Superior temporal gyrus (tissue), 1 donor: Measurements from ENCODE around the gene WWP2.
"Not testable (repeated sequence)": the region's sequence is repeated elsewhere in the genome, so short reads cannot be mapped to it uniquely, and the experiment has no call there.

Source experiments
- DNase-seq: peaks from one replicate; pipeline ENCODE4 v3.0.0-alpha.2; 2016; ENCODE audit errors: extremely low spot score

WWP2 gene

GRCh38 chr16:69942627-69943170 is 180.6 kb downstream of the WWP2 start:
- DNase-seq, result no peak

- DNase-seq, result not testable (repeated sequence)
These were observed 181.3 kb downstream of the WWP2 start for GRCh38 chr16:69943241-69944036.

GRCh38 chr16:69950411-69950810 is 188.3 kb downstream of the WWP2 start:
- not testable (repeated sequence) for DNase-seq

GRCh38 chr16:69951017-69951671 is 189.0 kb downstream of the WWP2 start, which contains the start of gene CLEC18A:
CLEC18A (plus strand) TSS chr16:69951334; CDS start chr16:69951367, 33 bp downstream.
- not testable (repeated sequence) for DNase-seq

GRCh38 chr16:69951672-69952031 is 189.5 kb downstream of the WWP2 start:
- DNase-seq, result not testable (repeated sequence)

DNA sequence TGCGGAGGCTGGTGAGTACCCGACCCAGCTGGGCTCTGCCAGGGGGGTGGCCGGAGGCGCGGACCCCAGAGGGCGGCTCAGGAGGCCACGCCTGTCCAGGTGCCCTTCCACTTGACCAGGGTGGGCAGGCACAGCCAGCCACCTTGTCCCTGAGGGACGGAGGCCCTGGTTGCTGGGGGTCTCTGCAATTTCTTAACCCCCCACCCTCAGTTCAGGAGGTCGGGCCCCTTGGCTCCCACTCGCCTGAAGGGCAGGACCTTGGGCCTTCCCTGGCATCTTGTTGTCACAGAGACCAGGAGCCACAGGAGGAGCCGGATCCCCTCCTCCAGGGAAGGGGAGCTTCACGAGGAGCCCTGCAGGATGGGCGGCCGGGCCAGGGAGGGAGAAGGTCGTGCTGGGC is 190.0 kb downstream of the WWP2 start:
- DNase-seq, result not testable (repeated sequence)

DNA sequence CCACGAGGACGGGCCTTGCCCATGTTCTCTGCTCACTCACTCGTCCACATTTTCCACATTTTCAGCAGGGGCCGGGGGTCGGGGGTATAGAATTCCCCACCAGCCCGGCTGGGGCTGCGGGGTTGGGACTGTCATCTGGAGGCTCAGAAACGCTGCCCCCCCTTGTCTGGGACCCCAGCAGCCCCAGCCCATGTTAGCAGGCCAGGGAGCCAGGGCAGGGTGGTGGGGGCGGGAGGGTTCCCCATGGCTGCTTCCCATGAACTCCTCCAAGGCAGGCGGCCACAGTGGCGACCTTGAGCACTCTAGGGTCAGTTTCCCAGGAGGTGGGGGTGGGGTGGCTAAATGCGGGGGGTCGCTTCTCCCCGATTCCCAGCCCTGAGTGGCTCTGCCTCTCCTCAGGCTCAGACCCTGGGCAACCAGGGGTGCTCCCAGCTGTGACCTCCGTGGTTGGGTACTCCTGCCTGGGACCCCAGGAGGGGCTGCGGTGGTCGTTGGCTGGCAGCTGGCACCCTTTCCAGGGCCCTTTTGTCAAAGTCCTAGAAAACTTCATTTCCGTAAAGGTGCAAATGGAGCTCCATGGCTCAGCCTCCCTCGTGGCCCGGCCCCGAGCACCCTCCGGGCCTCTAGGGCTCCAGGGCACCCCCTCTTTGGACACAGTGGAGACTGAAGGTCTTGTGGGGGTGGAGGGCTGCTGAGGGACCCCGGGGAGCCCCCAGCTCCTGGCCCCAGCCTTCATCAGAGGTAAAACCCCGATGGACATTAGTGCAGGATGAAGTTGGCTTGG is 190.6 kb downstream of the WWP2 start:
- not testable (repeated sequence) for DNase-seq

DNA sequence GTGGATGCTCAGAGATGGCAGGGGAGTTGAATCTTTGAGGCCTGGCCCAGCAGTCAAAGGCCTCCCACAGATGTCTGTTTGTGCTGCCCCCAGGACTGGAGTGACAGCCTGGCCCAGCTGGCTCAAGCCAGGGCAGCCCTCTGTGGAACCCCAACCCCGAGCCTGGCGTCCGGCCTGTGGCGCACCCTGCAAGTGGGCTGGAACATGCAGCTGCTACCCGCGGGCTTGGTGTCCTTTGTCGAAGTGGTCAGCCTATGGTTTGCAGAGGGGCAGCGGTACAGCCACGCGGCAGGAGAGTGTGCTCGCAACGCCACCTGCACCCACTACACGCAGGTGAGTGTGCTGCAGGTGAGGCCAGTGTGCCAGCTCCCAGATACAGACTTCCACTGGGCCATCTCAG is 192.1 kb downstream of the WWP2 start:
- DNase-seq, result not testable (repeated sequence)

DNA sequence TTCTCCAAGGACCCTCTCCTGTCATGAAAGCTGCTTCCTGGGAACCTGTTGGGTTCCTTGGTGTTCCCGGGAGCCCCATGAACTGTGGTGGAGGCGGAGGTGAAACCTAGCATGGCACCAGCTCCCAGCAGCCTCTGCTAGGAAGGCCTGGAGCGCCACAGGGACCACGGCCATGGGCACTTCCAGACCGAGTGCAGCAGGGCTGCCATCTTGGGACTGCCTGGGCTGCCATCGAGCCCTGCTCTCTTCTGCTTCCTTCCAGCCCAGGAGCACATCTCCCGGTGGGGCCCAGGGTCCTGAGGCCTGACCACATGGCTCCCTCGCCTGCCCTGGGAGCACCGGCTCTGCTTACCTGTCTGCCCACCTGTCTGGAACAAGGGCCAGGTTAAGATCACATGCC is 201.2 kb downstream of the WWP2 start:
- DNase-seq, result not testable (repeated sequence)

DNA sequence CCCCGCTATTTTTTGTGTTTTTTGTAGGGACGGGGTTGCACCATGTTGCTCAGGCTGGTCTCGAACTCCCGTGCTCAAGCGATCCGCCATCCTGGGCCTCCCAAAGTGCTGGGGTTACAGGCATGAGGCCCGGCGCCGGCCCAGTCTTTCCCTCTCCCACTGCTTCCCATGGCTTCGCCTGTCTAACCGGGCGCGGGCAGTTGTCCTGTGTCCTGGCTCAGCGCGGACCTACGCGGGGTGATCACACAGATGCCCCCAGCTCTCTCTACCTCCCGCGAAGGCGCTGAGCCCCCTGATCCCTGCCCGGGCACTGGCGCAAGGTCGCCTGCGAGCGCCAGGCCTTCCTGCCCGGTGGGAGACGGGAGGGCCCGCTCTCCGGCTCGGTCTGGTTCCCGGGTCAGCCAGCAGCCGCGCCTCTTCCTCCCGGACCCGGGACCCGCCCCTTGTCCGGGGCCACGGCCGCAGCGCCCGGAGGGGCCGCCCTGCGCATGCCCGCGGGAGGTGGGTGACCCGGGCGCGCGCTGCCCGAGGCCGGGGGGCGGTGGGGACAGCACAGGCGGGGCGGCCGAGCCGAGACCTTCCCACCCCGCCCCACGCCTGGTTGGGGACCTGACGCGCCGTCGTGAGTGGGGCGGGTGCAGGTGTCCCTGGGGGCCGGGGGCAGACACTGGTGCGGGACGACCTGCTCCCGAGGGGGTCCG is 203.0 kb downstream of the WWP2 start:
- not testable (repeated sequence) for DNase-seq

GRCh38 chr16:69965661-69966054 is 203.5 kb downstream of the WWP2 start:
- DNase-seq, result not testable (repeated sequence)

DNA sequence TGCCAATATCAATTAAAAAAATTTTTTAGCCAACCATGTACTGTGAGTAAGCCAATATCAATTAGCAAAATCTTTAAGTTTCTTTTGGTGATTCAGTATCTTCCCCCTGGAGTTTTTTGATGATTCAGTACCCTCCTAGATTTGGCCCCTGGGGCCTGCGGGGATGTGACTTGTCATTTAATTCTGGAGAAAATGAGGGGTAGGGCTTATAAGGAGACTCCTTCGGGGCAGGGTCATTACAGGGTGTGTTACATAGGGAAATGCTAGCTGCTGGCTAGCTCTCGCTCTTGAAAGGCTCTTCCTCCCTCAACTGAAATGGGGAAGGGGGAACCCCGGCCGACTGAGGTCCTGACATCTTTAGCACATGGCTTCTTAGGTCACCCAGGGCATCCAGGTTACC is 205.6 kb downstream of the WWP2 start:
- DNase-seq, result not testable (repeated sequence)

DNA sequence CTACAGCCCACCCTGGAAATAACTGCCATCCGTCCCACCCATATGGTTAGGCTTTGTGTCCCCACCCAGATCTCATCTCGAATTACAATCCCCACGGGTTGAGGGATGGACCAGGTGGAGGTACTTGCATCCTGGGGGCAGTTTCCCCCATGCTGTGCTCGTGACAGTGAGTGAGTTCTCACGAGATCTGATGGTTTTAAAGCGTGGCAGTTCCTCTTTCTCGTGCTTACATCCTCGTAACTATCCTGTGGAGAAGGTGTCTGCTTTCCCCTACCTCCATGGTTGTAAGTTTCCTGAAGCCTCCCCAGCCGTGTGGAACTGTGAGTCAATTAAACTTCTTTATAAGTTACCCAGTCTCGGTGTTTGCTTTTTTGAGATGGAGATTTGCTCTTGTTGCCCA is 206.0 kb downstream of the WWP2 start:
- DNase-seq, result not testable (repeated sequence)

DNA sequence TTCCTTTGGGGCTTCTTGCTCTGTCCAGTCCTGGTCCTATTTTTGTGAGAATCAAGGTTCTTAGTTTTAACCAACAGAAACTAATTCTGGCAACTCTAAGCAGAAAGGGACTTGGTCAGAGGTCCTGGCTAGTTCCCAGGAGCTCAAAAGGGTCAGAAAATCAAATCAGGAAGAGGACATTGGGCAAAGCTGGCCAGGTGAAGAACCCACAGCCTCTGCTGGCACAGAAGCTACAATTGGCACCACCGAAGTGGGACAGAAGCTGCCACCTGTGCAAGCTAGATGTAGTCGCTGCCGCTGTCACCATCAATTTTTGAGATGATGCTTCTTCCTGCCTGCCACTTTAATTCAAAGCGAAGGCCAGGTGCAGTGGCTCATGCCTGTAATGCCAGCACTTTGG is 207.5 kb downstream of the WWP2 start:
- not testable (repeated sequence) for DNase-seq

- not testable (repeated sequence) for DNase-seq
These were observed 210.0 kb downstream of the WWP2 start for GRCh38 chr16:69972120-69972519.

DNA sequence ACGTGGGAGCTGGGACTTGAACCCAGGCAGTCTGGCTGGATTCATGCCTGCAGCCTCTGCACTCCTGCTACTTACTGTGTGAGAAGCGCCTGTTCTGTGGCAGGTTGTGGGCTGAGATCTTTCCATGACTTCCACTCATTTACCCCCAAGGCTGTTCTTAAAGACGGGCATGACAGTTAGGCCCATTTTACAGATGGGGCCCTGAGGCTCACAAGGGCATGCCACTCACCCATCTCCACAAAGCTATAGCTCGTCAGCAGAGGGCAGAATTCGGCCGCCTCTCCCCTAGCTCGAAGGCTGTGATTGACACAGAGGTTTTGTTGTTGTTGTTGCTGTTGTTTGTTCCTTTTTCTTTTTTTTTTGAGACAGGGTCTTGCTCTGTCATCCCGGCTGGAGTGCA is 210.8 kb downstream of the WWP2 start:
- not testable (repeated sequence) for DNase-seq

DNA sequence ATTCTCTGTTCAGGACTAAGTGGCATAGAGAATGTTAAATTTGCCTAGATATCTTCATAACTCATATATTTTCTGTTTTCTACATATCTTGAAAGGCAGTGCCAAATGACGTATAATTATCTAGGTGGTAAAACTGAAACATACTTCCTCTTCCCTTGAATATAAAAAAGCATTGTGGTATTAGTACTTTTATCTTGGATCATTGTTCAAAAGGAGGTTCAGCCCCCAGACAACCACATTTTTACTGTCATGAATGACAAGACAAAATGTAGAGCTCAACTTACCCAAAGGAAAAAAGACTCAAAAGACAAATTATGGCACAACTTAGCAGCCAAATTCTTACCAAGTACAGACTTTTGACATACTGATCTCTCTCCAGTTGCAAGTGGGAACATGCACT is 223.1 kb downstream of the WWP2 start:
- not testable (repeated sequence) for DNase-seq
